Spleen (tissue), 7 donors: ENCODE measurements around the gene HELZ2.

Source experiments
- POLR2A ChIP-seq, 3 donors: fragments of 450-650 bp; IDR thresholded peaks; one replicate each; pipeline ENCODE4 v1.5.1; 2017; ENCODE audit warnings: antibody characterized with exemption in 3 of 3, mild to moderate bottlenecking in 1 of 3
- TF ChIP-seq, protein P1 (sequence below), 11 experiments: fragments of 200-600 bp in 7 of 11; fragments of 450-650 bp in 4 of 11; sonication (generic) in 4 of 11; IDR thresholded peaks in 8 of 11; conservative IDR thresholded peaks in 3 of 11; 1 replicate in 7 of 11; 2 replicates in 4 of 11; pipeline versions ENCODE4 v1.4.0 to v1.8.0; 2016 to 2021; ENCODE audit warnings: antibody characterized with exemption in 11 of 11, inconsistent platforms in 4 of 11, mild to moderate bottlenecking in 1 of 11
- donor health status: DM: no; HTN: no; CAD: no; lungs with moderate emphysema.
- donor health status: DM: no; HTN: no; CAD: no.
- donor health status: DM: no; HTN: no; CAD: no.

GRCh38 chr20:63622096-63622495 is 48.1 kb upstream of the HELZ2 start:
- no peak for TF ChIP-seq POLR2A (IDR thresholded peaks at IDR 0.05)
- TF ChIP-seq, protein P1, sequence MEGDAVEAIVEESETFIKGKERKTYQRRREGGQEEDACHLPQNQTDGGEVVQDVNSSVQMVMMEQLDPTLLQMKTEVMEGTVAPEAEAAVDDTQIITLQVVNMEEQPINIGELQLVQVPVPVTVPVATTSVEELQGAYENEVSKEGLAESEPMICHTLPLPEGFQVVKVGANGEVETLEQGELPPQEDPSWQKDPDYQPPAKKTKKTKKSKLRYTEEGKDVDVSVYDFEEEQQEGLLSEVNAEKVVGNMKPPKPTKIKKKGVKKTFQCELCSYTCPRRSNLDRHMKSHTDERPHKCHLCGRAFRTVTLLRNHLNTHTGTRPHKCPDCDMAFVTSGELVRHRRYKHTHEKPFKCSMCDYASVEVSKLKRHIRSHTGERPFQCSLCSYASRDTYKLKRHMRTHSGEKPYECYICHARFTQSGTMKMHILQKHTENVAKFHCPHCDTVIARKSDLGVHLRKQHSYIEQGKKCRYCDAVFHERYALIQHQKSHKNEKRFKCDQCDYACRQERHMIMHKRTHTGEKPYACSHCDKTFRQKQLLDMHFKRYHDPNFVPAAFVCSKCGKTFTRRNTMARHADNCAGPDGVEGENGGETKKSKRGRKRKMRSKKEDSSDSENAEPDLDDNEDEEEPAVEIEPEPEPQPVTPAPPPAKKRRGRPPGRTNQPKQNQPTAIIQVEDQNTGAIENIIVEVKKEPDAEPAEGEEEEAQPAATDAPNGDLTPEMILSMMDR (IDR thresholded peaks at IDR 0.05 in 8 of 11, conservative IDR thresholded peaks at IDR 0.05 in 3 of 11) = no peak
